Tibial nerve (tissue), 4 donors: ENCODE results near the gene PLB1.

Experiments used
- EP300 ChIP-seq, 2 donors: sonication (generic); formaldehyde crosslinking; IDR thresholded peaks; one replicate each; pipeline ENCODE4 v1.6.1; 2017; ENCODE audit warnings: antibody characterized with exemption in 2 of 2, mild to moderate bottlenecking in 1 of 2
- POLR2A ChIP-seq, 2 donors: fragments of 450-650 bp; IDR thresholded peaks; one replicate each; pipeline ENCODE4 v1.6.1; 2017; ENCODE audit warnings: antibody characterized with exemption in 2 of 2, mild to moderate bottlenecking in 2 of 2, moderate library complexity in 2 of 2
- TF ChIP-seq, protein P1 (sequence below), 5 experiments: fragments of 200-600 bp in 3 of 5; fragments of 450-650 bp in 2 of 5; sonication (generic) in 3 of 5; IDR thresholded peaks; one replicate each; pipeline ENCODE4 v1.5.1; 2016 to 2019; ENCODE audit warnings: antibody characterized with exemption in 5 of 5, mild to moderate bottlenecking in 3 of 5, moderate library complexity in 2 of 5

GRCh38 chr2:28463211-28463816, 32.5 kb upstream of the PLB1 start:
- TF ChIP-seq, protein P1, sequence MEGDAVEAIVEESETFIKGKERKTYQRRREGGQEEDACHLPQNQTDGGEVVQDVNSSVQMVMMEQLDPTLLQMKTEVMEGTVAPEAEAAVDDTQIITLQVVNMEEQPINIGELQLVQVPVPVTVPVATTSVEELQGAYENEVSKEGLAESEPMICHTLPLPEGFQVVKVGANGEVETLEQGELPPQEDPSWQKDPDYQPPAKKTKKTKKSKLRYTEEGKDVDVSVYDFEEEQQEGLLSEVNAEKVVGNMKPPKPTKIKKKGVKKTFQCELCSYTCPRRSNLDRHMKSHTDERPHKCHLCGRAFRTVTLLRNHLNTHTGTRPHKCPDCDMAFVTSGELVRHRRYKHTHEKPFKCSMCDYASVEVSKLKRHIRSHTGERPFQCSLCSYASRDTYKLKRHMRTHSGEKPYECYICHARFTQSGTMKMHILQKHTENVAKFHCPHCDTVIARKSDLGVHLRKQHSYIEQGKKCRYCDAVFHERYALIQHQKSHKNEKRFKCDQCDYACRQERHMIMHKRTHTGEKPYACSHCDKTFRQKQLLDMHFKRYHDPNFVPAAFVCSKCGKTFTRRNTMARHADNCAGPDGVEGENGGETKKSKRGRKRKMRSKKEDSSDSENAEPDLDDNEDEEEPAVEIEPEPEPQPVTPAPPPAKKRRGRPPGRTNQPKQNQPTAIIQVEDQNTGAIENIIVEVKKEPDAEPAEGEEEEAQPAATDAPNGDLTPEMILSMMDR (IDR thresholded peaks at IDR 0.05): no peak
- TF ChIP-seq POLR2A (IDR thresholded peaks at IDR 0.05) (no peak), EP300 (IDR thresholded peaks at IDR 0.05) (no peak)
